Esophagus squamous epithelium (tissue), 4 donors: ENCODE data around the gene GSAP.

Source experiments
- CTCF ChIP-seq, 6 experiments: fragments of 450-650 bp in 4 of 6; fragments of 200-600 bp in 2 of 6; sonication (generic) in 2 of 6; IDR thresholded peaks; one replicate each; pipeline ENCODE4 v1.5.1; 2016 to 2019; ENCODE audit warnings: antibody characterized with exemption in 6 of 6, mild to moderate bottlenecking in 4 of 6, moderate library complexity in 4 of 6
- POLR2A ChIP-seq, 4 donors: fragments of 450-650 bp; IDR thresholded peaks; one replicate each; pipeline ENCODE4 v1.6.1; 2017; ENCODE audit warnings: antibody characterized with exemption in 4 of 4, mild to moderate bottlenecking in 4 of 4, moderate library complexity in 3 of 4

- no peak for TF ChIP-seq POLR2A (IDR thresholded peaks at IDR 0.05)
- no peak for TF ChIP-seq CTCF (IDR thresholded peaks at IDR 0.05)
Measured at GRCh38 chr7:77352665-77353406, 63.3 kb downstream of the GSAP start.
